Measurements from ENCODE around the gene RALGPS1.

RALGPS1 gene

GRCh38 chr9:127079446-127080140 lies 165.0 kb downstream of the RALGPS1 start:
- no peak for DNase-seq (ENCODE audit: low spot score)

GRCh38 chr9:127081250-127082185 lies 166.9 kb downstream of the RALGPS1 start:
- no peak for DNase-seq (ENCODE audit: low spot score)

- DNase-seq (ENCODE audit: low spot score) = no peak
Measured at GRCh38 chr9:127083138-127083980, 168.8 kb downstream of the RALGPS1 start.

GRCh38 chr9:127084076-127085039 lies 169.8 kb downstream of the RALGPS1 start:
- no peak for DNase-seq (ENCODE audit: low spot score)

GRCh38 chr9:127085186-127085585 lies 170.6 kb downstream of the RALGPS1 start:
- no peak for DNase-seq (ENCODE audit: low spot score)

GRCh38 chr9:127086771-127087170 lies 172.2 kb downstream of the RALGPS1 start:
- DNase-seq (ENCODE audit: low spot score) = no peak

GRCh38 chr9:127087411-127087810 lies 172.8 kb downstream of the RALGPS1 start:
- no peak for DNase-seq (ENCODE audit: low spot score)

- no peak for DNase-seq (ENCODE audit: low spot score)
Measured at GRCh38 chr9:127087836-127088235, 173.3 kb downstream of the RALGPS1 start.

- DNase-seq (ENCODE audit: low spot score) = no peak
Measured at GRCh38 chr9:127088724-127089615, 174.4 kb downstream of the RALGPS1 start.

GRCh38 chr9:127089631-127090081 lies 175.1 kb downstream of the RALGPS1 start:
- no peak for DNase-seq (ENCODE audit: low spot score)

GRCh38 chr9:127090341-127090985 lies 175.9 kb downstream of the RALGPS1 start:
- no peak for DNase-seq (ENCODE audit: low spot score)

GRCh38 chr9:127091526-127091925 lies 176.9 kb downstream of the RALGPS1 start:
- DNase-seq (ENCODE audit: low spot score) = no peak

- no peak for DNase-seq (ENCODE audit: low spot score)
Measured at GRCh38 chr9:127092041-127092608, 177.5 kb downstream of the RALGPS1 start.

GRCh38 chr9:127093319-127094020 lies 178.9 kb downstream of the RALGPS1 start:
- no peak for DNase-seq (ENCODE audit: low spot score)

GRCh38 chr9:127095411-127095810 lies 180.8 kb downstream of the RALGPS1 start:
- no peak for DNase-seq (ENCODE audit: low spot score)

GRCh38 chr9:127096208-127096607 lies 181.6 kb downstream of the RALGPS1 start:
- DNase-seq (ENCODE audit: low spot score) = no peak

GRCh38 chr9:127097683-127098082 lies 183.1 kb downstream of the RALGPS1 start:
- no peak for DNase-seq (ENCODE audit: low spot score)

- DNase-seq (ENCODE audit: low spot score) = no peak
Measured at GRCh38 chr9:127098916-127099553, 184.5 kb downstream of the RALGPS1 start.
